ENCODE measurements around the gene GRM1.

DNA sequence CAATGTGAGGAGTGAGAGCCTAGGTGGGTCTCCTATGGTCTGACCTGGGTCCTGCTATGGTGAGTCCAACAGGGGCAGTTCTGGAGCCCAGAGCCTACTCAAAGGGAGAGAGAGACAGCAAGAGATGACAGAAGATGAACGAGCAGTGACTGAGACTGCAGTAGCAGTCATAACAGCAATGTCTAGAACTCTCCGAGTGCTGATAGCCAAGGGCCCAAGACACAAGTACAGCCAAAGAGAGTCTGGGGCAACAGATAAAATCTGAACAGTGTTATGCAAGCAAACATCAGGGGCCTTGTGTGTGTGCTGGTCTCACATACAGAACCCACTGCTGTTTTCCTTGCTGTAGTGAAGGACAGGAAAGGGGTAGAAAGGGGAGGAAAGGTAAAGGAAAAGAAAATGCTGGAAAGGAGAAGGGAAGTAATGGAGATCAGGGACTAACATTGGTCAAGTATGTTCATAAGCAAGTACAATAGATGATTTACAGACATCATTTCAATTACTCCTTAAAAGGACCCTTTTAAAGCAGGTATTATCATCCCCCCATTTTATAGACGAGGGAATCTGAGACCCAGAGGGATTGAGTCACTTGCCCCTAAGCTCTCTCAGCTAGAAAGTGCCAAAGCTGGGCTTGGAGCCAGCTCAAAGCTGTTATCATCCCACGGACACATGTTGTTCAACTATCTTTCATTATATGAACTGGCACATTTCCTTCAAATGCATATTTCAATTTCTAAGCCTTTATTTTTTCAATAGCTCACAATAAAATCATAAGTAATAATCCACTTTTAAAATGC lies 332.5 kb downstream of the GRM1 start:
- TF ChIP-seq GATA3 (IDR thresholded peaks at IDR 0.05; ENCODE audit: low read depth, low read length) (no peak), GATA2 (IDR thresholded peaks at IDR 0.05; ENCODE audit: low read depth, low read length) (peak; percentile 64)

All from SH-SY5Y (cell line).